Activated CD4-positive, alpha-beta T cell treated with anti-CD3 and anti-CD28 coated beads, Interleukin-2, amount 50 U/mL, for 1 hour (primary cell): Measurements from ENCODE around the gene GALNTL6.

Source experiments
- DNase-seq: peaks from one replicate; pipeline ENCODE4 v3.0.0-alpha.2; 2020

GALNTL6 gene

GRCh38 chr4:172011196-172011595, 198.0 kb downstream of the GALNTL6 start:
- DNase-seq: no peak

GRCh38 chr4:172018358-172018757, 205.2 kb downstream of the GALNTL6 start:
- no peak for DNase-seq

GRCh38 chr4:172035562-172035961, 222.4 kb downstream of the GALNTL6 start:
- no peak for DNase-seq

- no peak for DNase-seq
These were observed 227.6 kb downstream of the GALNTL6 start for GRCh38 chr4:172040766-172041165.

GRCh38 chr4:172042714-172043114, 229.5 kb downstream of the GALNTL6 start:
- DNase-seq: no peak

GRCh38 chr4:172045981-172046380, 232.8 kb downstream of the GALNTL6 start:
- no peak for DNase-seq

- DNase-seq: no peak
These were observed 235.5 kb downstream of the GALNTL6 start for GRCh38 chr4:172048666-172049065.

- DNase-seq: no peak
These were observed 237.7 kb downstream of the GALNTL6 start for GRCh38 chr4:172050911-172051310.

- no peak for DNase-seq
These were observed 241.8 kb downstream of the GALNTL6 start for GRCh38 chr4:172055046-172055445.

- no peak for DNase-seq
These were observed 242.3 kb downstream of the GALNTL6 start for GRCh38 chr4:172055498-172055897.

- DNase-seq: no peak
These were observed 248.0 kb downstream of the GALNTL6 start for GRCh38 chr4:172061204-172061603.

GRCh38 chr4:172068506-172068905, 255.3 kb downstream of the GALNTL6 start:
- DNase-seq: no peak

GRCh38 chr4:172073590-172073989, 260.4 kb downstream of the GALNTL6 start:
- DNase-seq: no peak

GRCh38 chr4:172083272-172083671, 270.1 kb downstream of the GALNTL6 start:
- DNase-seq: no peak

GRCh38 chr4:172088556-172088955, 275.4 kb downstream of the GALNTL6 start:
- DNase-seq: no peak

- DNase-seq: no peak
These were observed 282.0 kb downstream of the GALNTL6 start for GRCh38 chr4:172095161-172095560.

GRCh38 chr4:172096786-172097185, 283.6 kb downstream of the GALNTL6 start:
- DNase-seq: no peak

GRCh38 chr4:172099376-172099775, 286.2 kb downstream of the GALNTL6 start:
- DNase-seq: no peak

- DNase-seq: no peak
These were observed 290.3 kb downstream of the GALNTL6 start for GRCh38 chr4:172103456-172103855.

GRCh38 chr4:172104539-172104938, 291.3 kb downstream of the GALNTL6 start:
- no peak for DNase-seq

- no peak for DNase-seq
These were observed 292.7 kb downstream of the GALNTL6 start for GRCh38 chr4:172105918-172106317.

- no peak for DNase-seq
These were observed 296.3 kb downstream of the GALNTL6 start for GRCh38 chr4:172109466-172109865.

GRCh38 chr4:172124656-172125308, 311.6 kb downstream of the GALNTL6 start:
- no peak for DNase-seq

GRCh38 chr4:172125443-172125842, 312.2 kb downstream of the GALNTL6 start:
- DNase-seq: no peak

- DNase-seq: no peak
These were observed 314.0 kb downstream of the GALNTL6 start for GRCh38 chr4:172127168-172127567.
